KG1 (cell line): ENCODE measurements around the gene ATAD3C.
"Not testable (repeated sequence)": the region's sequence is repeated elsewhere in the genome, so short reads cannot be mapped to it uniquely, and the experiment has no call there.

ENCODE experiments used
- DNase-seq: peaks from one replicate; lab custom pipeline; 2025; lab: John Stamatoyannopoulos, UW

The ATAD3C gene

DNA sequence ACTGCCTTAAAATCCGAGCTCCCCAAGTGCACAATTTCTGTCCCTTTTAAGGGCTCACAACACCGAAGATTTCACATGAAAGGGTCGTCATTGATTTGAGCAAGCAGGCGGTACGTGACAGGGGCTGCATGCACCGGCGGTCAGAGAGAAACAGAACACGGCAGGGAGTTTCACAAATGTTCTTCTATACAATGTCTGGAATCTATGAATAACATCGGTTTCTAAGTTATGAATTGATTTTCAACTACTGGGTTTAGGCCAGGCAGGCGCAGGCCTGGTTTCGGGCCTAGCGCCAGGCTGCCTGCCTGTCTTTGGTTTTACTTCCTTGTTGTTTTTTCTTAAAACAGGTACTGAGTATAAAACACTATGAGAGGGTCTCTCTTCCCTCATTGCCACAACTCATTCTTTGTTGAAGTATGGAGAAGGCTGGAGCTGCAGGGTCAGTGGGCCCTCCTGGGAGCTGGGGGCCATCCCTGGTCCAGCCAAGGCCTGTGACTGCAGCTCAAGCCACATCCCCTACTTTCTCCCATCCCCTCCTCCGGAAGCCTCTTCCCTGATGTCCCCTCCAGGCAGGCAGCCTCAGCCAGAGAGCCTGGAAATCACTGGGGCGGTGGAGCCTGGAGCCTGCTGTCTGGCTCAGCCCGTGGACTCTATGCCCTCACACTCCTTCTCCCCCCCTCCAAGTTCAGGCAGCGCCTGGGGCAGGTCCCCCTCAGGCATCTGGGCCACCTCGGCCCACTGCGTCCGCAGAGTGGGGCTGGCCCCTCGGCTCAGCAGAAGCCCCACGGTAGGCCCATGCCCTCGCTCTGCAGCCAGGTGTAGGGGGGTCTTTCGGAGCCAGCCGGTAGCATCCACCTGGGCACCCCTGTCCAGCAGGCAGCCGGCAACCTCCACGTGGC, 30.8 kb upstream of the ATAD3C start:
- DNase-seq: no peak

DNA sequence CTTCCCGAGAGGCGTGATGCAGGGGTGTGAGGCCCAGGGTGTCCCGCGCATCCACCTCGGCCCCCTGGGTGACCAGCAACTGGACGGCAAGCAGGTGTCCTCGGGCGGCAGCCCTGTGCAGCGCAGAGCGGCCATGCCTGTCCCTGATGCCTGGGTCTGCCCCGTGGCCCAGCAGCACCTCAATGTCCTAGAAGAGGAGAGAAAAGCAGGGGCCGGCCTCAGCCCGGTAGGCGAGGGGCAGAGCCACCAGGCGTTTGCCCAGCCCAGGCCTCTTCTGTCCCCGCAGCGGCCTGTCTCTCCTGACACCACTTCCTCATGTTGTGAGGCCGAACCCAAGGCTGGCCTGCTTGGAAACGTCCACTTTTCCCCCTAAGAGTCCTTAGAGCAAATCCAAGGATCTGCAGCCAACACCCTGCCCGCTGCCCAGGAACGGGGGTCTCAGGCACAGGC, 30.1 kb upstream of the ATAD3C start:
- no peak for DNase-seq

DNA sequence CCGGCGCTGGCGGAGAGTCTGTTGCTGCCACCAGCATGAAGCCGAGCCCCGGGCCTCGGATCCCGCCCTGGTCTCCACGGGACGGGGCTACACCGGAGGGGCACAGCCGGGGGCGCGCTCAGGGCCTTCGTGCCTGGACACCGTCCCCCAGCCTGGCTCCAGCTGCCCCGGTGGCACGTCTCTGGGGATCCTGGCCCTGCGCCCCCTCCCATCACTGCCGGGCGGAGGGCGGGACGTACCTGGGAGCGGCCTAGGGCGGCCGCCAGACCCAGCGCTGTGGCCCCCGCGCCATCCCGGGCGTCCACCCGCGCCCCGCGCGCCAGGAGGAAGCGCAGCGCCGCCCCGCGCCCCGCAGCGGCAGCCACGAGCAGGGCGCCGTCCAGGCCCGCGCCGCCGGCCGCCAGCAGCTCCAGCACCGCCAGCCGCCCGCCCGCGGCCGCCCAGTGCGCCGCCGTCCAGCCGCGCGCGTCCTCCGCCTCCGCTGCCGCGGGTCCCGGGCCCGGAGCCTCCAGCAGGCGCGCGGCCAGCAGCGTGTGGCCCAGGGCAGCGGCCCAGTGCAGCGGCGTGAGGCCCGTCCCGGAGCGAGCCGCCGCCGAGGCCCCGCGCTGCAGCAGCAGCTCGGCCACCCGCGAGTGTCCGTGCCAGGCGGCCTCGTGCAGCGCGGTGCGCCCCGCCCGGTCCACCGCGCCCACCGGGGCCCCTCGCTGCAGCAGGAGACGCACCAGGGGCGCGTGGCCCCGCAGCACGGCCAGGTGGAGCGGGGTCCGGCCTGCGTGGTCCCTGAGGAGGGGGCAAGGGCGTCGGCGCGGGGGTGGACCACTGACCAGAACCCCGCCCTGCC, 29.5 kb upstream of the ATAD3C start:
- DNase-seq: no peak

DNA sequence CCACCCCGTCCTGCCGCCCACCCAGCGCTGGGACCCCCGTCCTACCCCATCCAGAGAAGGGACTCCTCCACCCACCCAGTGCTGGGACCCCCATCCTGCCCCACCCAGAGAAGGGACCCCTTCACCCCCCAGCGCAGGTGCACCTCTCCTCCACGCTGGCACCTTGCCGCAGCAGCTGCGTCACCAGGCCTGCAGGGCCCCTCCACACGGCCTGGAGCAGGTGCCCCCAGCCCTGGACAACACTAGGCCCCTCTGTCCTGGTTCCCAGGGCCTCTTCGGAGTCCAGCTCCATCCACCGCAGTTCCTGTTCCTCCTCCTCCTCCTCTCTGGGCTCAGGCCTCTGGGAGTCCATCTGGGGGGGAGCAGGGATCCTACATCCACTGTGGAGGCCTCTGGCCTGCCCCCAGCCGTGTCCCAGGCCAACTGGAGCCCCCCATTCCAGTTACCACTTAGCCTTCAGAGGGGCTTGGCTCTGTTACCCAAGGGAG, 28.8 kb upstream of the ATAD3C start:
- DNase-seq: no peak

DNA sequence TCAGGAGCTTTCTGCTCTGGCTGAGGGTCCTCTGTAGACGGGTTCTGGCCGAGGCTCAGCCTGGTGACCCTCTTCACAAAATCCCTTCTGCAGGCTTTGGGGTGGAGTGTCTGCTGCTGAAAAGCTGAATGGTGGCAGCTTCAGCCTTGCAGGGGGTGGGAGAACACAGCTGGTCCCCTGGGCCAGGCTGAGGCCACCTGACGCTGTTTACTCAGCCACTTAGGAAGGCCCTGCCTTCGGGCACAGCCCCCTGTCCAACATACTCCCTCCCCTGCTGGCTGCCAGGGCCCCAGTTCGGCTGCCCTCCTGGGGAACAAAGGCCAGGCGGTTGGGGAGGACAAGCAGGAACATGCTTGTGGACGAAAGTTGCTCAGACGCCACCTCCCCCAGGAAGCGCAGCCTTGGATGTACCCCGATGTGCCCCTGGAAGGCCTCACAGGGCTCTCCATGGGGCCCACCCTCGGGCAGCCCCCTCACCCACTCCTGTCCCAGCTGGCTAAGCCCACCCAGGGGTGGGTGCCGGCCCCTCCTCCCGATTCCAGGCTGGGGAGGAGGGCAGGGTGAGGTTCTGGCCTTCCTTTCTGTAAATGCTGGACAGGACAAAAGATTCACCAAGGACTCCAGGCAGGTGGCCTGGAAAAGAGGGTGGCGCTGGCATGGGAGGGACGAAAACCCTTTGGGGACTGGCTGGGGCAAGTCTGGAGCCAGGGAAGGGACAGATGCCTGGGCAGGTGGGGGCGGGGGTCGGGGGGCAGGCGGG, 28.2 kb upstream of the ATAD3C start, which contains the start of gene ANKRD65:
TSS of gene ANKRD65 (minus strand) at position 130 of the 760 bp plus-strand sequence. CDS start 271 bp downstream, outside the sequence.
- no peak for DNase-seq

DNA sequence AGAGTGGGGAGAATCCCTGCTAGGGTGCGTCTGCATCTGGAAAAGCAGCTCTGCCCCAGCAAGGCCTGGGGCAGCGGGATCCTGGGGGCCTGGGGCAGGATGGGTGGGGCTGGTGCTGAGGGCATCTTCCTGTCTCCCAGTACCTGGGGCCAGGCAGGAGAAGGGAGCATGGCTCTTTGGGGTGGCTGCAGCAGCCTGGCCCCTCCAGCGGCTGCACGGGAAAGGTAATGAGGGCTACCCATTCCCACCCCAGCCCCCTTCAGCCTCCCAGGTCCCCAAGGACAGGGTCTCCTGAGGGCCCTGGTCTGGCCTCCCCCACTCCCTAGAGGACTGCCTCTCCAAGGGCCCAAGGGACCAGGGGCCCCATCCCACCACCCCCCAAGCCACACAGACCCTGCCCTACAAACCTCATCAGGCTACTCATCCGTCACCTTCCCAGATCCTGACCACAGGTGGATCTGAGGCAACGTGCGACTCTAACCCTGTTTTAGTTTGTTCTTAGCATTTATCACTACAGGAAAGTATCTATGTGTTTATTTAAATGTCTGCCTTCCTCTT, 27.5 kb upstream of the ATAD3C start:
- no peak for DNase-seq

DNA sequence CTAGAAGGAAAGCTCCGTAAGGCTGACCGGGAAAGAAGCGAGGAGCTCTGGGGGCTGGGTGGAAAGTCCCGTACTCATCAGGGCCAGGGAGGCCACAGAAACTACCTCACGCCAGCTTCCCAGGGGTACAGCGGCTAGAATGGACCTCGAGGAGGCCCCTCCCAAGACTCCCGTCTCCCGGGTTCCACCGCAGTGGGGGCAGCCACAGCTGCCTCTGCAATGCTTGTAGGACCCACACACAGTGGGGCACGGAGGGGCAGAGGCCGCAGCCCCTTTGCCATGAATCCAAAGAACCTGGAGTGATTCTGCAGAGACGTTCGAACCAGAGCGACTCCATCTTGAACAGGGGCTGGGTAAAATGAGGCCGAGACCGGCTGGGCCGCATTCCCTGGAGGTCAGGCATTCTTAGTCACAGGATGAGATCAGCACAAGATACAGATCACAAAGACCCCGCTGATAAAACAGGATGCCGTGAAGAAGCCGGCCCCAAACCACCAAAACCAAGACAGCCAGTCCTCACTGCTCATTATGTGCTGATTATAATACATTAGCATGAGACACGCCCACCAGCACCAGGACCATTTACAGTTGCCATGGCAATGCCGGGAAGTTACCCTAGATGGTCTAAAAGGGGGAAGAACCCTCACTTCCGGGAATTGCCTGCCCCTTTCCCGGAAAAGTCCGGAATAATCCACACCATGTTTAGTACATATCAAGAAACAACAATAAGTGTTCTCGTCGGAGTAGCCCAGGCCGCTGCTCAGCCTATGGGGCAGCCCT, 26.8 kb upstream of the ATAD3C start:
- DNase-seq: no peak

DNA sequence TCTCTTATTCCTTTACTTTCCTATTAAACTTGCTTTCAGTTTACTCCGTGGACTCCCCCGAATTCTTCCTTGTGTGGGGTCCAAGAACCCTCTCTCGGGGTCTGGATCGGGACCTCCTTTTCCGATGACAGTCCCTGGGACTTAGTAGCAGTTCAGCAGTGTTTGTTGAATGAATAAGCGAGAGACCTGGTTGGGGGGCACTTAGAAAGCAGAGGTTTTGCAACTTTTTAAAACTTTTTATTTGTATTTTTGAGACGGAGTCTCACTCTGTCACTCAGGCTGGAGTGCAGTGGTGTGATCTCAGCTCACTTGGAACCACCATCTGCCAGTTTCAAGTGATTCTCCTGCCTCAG, 26.3 kb upstream of the ATAD3C start:
- DNase-seq: no peak

DNA sequence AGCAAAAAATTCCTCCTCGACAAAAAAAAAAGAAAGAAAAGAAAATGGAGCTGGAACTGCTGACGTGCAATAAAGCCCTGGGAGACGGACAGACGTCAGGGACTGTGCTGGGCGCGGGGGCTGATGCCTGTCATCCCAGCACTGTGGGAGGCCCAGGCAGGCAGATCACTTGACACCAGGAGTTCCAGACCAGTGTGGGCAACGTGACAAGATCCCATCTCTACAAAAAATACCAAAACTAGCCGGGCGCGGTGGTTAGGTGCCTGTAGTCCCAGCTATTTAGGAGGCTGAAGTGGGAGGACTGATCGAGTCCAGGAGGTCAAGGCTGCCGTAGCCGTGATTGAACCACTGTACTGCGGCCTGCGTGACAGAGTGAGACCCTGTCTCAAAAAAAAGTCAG, 24.8 kb upstream of the ATAD3C start:
- no peak for DNase-seq

DNA sequence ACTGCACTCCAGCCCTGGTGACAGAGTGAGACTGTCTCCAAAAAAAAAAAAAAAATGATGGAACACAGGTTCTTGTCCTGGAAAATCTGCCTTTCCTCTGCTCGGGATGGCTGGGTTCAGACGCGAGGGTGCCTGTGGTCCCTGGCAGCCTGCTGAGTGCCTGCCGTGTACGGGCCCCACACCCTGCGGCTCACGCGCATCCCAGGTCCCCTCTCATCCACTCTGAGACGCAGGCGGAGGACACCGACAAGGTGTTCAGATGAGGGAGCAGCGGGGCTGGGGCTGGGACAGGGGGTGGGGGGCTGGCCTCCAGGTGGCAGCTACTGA, 24.1 kb upstream of the ATAD3C start:
- DNase-seq: no peak

DNA sequence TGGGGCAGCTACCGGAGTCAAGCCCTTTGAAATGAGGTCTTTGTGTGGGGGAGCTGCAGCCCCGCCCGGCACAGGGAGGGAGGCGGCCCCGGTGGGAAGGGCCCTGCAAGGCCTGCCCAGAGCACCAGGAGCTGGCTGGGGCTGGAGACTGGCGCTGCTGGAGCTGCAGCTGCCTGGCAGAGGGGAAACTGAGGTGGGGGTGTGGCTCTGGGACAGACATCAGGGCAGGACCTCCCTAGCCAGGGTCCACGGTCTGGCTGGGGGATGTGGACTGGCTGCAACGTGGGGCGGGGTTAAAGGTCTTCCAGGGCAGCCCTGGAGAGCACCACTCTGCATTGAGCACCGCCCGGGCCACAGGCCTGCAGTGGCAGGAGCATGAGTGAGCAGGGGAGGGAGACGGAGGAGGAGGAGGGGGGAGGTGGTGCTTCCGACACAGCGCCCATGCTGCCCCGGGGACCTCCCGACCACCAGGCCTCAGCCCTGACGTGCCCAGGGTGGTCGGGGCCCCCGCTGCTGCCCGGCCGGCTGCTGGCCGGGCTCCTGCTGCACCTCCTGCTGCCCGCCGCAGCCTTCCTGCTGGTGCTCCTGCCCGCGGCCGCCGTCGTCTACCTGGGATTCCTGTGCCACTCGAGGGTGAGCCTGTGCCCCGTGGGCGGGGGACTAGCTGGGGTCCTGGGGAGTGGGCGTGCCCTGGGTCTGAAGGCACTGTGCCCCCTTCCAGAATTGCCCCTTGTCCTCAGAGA, 23.6 kb upstream of the ATAD3C start:
- no peak for DNase-seq

DNA sequence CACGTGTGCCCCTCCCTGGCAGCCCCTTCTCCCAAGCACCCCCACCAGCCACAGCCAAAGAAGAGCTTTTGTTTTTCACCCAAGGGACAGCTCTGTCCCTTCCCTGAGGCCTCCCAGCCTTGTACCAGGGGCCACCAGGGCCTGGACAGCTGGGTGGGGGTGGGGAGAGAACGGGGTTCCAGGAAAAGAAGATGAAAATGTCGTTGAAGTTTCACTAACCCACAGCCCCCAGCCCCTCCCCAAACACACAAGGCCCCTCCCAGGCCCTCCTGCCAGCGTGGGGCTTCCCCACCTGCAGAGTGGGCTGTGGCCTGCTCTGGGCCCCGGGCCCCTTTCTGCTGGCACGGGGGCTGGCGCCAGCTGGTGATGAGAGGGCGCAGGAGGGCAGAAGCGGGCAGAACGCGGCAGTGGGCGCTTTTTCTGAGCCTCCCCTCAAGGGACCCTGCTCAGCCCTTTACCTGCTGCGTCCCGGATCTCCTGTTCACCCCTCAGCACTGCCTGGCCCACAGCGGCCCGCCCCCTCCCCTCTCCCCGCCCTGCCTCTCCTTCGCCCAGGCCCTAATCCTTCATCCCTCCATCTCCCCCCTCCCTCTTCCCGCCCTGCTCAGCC, 22.9 kb upstream of the ATAD3C start:
- no peak for DNase-seq

DNA sequence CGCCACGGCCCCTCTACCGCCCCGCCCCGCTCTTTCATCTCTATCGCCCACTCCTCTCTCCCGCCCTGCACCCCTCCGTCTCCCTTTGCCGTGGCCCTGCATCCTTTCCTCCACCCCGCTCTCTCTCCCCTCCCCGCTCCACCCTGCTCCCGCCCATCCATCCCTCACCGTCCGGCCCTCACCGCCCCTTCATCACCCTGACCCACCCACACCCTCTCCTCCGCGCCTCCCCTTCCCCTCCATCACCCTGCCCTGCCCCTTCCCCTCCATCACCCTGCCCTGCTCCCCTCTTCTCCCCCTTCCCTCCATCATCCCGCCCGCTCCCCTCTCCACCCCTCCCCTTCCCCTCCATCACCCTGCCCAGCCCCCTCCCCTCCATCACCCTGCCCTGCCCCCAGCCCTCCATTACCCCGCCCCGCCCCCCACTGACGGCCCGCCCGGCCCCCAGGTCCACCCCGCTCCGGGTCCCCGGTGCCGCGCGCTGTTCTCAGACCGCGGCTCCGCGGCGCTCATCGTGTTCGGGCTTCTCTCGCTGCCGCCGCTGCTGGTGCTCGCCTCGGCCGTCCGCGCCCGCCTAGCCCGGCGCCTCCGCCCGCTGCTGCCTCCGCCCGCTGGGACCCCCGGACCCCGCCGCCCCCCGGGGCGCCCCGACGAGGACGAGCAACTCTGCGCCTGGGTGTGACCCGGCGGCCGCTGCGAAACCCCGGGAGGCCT, 22.2 kb upstream of the ATAD3C start:
- DNase-seq: no peak

DNA sequence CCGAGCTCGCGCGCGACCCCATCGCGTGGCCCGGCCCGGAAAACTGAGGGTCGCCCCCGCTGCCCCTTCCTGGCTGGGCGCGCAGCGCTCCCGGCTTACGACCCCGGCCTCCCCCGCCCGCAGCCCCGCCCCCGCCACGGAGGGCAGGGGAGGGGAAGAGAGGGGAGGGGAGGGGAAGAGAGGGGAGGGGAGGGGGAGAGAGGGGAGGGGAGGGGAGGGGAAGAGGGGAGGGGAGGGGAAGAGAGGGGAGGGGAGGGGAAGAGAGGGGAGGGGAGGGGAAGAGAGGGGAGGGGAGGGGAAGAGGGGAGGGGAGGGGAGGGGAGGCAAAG, 21.7 kb upstream of the ATAD3C start:
- DNase-seq: no peak

DNA sequence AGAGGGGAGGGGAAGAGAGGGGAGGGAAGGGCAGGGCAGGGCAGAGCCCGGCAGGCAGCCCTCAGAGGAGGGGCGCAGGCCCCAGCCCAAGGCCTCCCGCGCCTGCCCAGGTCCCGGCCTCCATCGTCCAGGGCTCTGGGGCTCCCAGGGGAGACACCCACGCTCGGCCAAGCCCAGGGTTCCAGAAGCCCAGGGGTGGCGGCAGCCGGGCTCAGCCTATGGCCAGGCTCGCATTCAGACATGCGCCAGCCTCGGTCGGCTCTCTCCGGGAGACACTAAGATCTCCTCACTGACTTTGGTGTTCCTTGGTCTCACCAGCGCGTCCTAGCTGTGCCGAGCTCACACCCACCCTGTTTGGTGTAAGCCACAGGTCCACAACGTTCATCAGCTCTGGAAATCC, 21.3 kb upstream of the ATAD3C start:
- DNase-seq: no peak

DNA sequence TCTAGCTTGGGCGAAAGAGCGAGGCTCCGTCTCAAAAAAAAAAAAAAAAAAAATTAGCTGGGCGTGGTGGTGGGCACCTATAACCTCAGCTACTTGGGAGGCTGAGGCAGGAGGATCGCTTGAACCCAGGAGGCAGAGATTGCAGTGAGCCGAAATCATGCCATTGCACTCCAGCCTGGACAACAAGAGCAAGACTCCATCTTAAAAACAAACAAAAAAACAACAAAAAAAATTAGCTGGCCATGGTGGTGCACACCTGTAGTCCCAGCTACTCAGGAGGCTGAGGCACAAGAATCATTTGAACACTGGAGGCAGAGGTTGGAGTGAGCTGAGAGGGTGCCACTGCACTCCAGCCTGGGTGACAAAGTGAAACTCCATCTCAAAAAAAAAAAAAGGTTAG, 20.5 kb upstream of the ATAD3C start:
- not testable (repeated sequence) for DNase-seq

DNA sequence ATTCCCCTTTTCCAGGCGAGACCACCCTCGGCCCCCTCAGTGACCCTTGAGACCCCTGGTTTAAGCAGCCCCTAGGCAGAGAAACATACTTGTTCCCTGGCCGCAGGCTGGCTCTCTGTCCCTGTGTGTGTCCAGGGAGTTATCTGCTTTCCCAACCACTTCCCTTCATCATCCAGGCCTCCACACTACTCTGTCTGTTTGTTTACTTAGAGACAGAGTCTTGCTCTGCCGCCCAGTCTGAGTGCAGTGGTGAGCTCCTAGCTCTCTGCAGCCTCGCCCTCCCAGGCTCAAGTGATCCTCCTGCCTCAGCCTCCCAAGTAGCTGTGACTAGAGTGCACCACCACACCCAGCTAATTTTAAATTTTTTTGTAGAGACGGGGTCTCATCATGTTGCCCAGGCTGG, 19.8 kb upstream of the ATAD3C start:
- DNase-seq: no peak

DNA sequence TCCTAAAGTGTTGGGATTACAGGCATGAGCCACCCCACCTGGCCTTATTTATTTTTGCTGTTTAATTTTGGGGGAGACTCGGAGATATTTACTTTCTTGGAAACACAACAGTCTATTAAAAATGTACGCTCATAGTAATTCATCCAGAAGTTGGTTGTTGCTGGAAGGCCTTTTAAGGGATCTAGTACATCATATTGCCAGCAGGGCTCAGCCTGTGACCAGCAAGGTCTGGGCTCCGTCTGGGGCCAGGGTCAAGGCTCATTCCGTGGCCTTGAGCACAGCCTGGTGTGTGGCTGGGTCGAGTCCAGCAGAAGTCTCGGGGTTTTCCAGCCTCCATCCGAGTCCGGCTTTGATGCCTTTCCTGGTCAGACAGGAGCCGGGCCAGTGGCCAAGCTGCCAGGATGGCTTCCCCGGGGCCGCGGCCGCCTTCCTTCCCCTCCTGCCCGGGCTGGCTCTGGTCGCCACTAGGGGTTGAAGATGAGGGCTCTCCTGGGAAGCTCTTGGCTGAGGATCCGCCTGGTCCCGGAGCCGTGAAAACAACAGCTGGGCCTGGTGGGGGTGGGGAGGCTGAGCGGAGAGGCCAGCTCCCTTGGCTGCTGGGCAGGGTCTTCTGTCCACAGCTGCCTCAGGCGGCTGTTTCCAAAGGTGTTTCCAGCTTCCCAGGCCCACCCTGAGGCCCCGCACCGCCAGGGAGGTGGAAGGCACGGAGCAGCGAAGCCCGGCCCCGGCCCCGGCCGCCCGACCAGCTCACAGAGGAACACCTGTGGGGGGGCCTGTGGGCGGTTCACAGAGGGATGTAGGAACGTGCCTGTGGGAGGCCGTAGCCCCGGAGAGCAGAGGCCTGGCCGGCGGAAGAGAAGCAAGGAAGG, 19.1 kb upstream of the ATAD3C start:
- DNase-seq: no peak
